HepG2 (cell line): ENCODE data around the gene NEURL3. TPM values are rescaled to one million over a fixed set of nuclear protein-coding genes. Genes with fewer than 3 reads are reported as not detected.

Experiments used
- MIXL1 ChIP-seq: IDR thresholded peaks from 2 replicates; pipeline ENCODE4 v1.6.1; 2016
- ZNF224 ChIP-seq: sonication (generic); formaldehyde crosslinking; IDR thresholded peaks from 2 replicates; pipeline ENCODE4 v1.5.0; 2020; ENCODE audit warnings: mild to moderate bottlenecking, missing genetic modification reagents
- ZNF407 ChIP-seq: sonication (generic); formaldehyde crosslinking; IDR thresholded peaks from one replicate; pipeline ENCODE4 v1.5.1; 2020; ENCODE audit warnings: mild to moderate bottlenecking, missing genetic modification reagents; ENCODE audit errors: not compliant biosample characterization
- polyA plus RNA-seq, 8 experiments: library from polyadenylated mRNA; depleted of rRNA in 3 of 8; stranded (reverse) in 7 of 8; unstranded in 1 of 8; fragments of >200 nt; fragmentation: Illumina TruSeq in 4 of 8; extraction: Trizol in 4 of 8; gene quantifications; 2 replicates each; pipeline versions ENCODE4 v1.2.1 to v1.2.3, GENCODE V29; 2011 to 2016; ENCODE audit warnings: low read depth in 4 of 8, missing spikeins in 1 of 8, mixed read lengths in 1 of 8; ENCODE audit not compliant: insufficient read depth in 1 of 8
- total RNA-seq, 5 experiments: library from RNA; depleted of rRNA; stranded (reverse); fragments of >200 nt; fragmentation: Illumina TruSeq; extraction: Trizol; gene quantifications; 2 replicates each; pipeline ENCODE4 v1.2.3, GENCODE V29; 2016; ENCODE audit warnings: low read depth in 1 of 5

NEURL3 gene
- total and polyA plus RNA-seq, 2 of the 13 experiments (the other 11 are each of a cell fraction or from before 2014, with no cell fraction given), result 0.16 to 1.2 TPM

DNA sequence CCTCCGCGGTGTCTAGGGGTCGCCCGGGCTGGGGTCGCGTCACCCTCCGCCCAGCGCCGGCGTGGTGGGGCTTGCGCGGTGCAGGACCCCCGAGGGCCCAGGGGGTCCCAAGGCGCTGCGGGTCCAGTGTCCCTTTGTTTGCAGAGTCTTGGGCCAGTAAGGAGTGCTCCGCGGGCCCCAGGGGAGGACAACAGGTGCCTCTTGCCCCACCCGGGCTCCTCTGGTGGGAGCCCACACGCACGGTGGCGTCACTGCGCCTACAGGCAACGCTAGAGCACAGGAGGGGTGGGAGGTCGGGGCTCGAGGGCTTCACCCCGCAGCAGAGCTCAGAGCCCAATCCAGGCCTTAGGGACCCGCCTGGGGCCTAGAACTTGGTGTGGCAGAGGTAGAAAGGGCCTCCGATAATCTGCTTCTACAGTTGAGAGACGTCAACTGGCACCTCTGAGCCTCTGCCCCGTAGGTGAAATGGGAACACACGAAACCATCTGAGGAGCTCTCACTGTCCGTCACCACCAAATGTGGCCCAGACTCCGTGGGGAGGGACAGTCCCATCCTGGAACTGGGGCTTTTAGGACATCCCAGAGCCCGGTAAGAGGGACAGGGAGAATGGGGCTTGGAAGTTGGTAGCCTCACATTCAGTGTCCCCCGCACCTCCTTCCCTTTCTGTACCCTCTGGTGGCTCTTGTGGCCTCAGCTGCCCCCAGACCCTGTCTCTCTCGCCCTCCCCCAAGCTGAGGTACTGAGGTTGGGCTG lies 32.8 kb upstream of the NEURL3 start (continued):
- TF ChIP-seq ZNF407 (CRISPR knock-in tag), result peak; percentile 37
- TF ChIP-seq MIXL1 (CRISPR knock-in tag), result no peak
- TF ChIP-seq ZNF224, result no peak
